Cardiac muscle cell (in vitro differentiated cells and primary cell): Measurements from ENCODE around the gene CHAC1. TPM values are rescaled to one million over a fixed set of nuclear protein-coding genes. Genes with fewer than 3 reads are reported as not detected.

Source experiments
- DNase-seq, 2 donors: peaks; one replicate each; pipeline versions ENCODE4 v3.0.0 to v3.0.0-alpha.2; 2010 to 2017; ENCODE audit warnings: low read depth in 1 of 2, low spot score in 1 of 2
- H3K27ac ChIP-seq: fragments of 200-600 bp; sonication (generic); 2 replicates; pipeline ENCODE4 v1.5.1; 2016
- H3K27me3 ChIP-seq: fragments of 200-600 bp; sonication (generic); 2 replicates; pipeline ENCODE4 v1.6.0; 2016; ENCODE audit warnings: control low read depth
- H3K36me3 ChIP-seq: fragments of 200-600 bp; sonication (generic); 2 replicates; pipeline ENCODE4 v1.5.1; 2016; ENCODE audit warnings: control low read depth
- H3K4me1 ChIP-seq: fragments of 200-600 bp; sonication (generic); 2 replicates; pipeline ENCODE4 v1.8.1; 2017; ENCODE audit warnings: low read depth, mild to moderate bottlenecking, mixed run types
- H3K4me3 ChIP-seq: fragments of 200-600 bp; sonication (generic); 2 replicates; pipeline ENCODE4 v1.5.1; 2016; ENCODE audit warnings: mild to moderate bottlenecking
- H3K9me3 ChIP-seq: fragments of 200-600 bp; sonication (generic); 2 replicates; pipeline ENCODE4 v1.5.1; 2017; ENCODE audit warnings: low read depth, mild to moderate bottlenecking, control low read depth
- CTCF ChIP-seq: IDR thresholded peaks from 2 replicates; pipeline ENCODE4 v1.5.1; 2012; ENCODE audit warnings: low read depth, mild to moderate bottlenecking, low read length
- polyA plus RNA-seq: library from polyadenylated mRNA; unstranded; fragments of >200 nt; fragmentation: Nextera tagmentation; extraction: Ambion mirVana; gene quantifications from 2 replicates; pipeline ENCODE4 v1.2.1, GENCODE V29; 2016
- total RNA-seq: library from RNA; depleted of rRNA; stranded (reverse); fragments of >200 nt; gene quantifications from 2 replicates; pipeline ENCODE4 v1.2.3, GENCODE V29; 2016

Gene CHAC1
- total and polyA plus RNA-seq, 2 experiments from 2014 or later, result 5.0 to 6.0 TPM

GRCh38 chr15:40984406-40984805 lies 31.1 kb downstream of the CHAC1 start:
- Histone ChIP-seq H3K4me3 (no peak overlapping the region), H3K36me3 (peaks cover 80% of the 10 kb centered on the region), H3K27me3 (no peaks in the 10 kb centered on the region), H3K27ac (no peak overlapping the region), H3K4me1 (no peaks in the 10 kb centered on the region), H3K9me3 (no peaks in the 10 kb centered on the region)
- no peak for DNase-seq
- no peak for TF ChIP-seq CTCF

- Histone ChIP-seq H3K27ac (no peak overlapping the region), H3K4me3 (no peak overlapping the region), H3K27me3 (no peaks in the 10 kb centered on the region), H3K9me3 (no peaks in the 10 kb centered on the region), H3K36me3 (peaks cover 75% of the 10 kb centered on the region), H3K4me1 (no peaks in the 10 kb centered on the region)
- peak in 1 of 2 donors; percentile 64 for DNase-seq
- no peak for TF ChIP-seq CTCF
Observed at GRCh38 chr15:40984964-40985363, 31.7 kb downstream of the CHAC1 start.

GRCh38 chr15:40985541-40986330 lies 32.5 kb downstream of the CHAC1 start:
- H3K27ac ChIP-seq, result no peak overlapping the region
- no peak for TF ChIP-seq CTCF
- no peak overlapping the region for H3K4me3 ChIP-seq
- H3K27me3 ChIP-seq, result no peaks in the 10 kb centered on the region
- no peaks in the 10 kb centered on the region for H3K9me3 ChIP-seq
- H3K4me1 ChIP-seq, result no peaks in the 10 kb centered on the region
- peak in 1 of 2 donors; percentile 29 for DNase-seq
- H3K36me3 ChIP-seq, result peaks cover 72% of the 10 kb centered on the region

- Histone ChIP-seq H3K36me3 (peaks cover 63% of the 10 kb centered on the region), H3K27me3 (no peaks in the 10 kb centered on the region), H3K9me3 (no peaks in the 10 kb centered on the region), H3K4me1 (no peaks in the 10 kb centered on the region), H3K27ac (no peak overlapping the region), H3K4me3 (no peak overlapping the region)
- DNase-seq, result no peak
- TF ChIP-seq CTCF, result no peak
Observed at GRCh38 chr15:40986820-40987219, 33.5 kb downstream of the CHAC1 start.

GRCh38 chr15:40988156-40988555 lies 34.9 kb downstream of the CHAC1 start:
- no peaks in the 10 kb centered on the region for H3K27me3 ChIP-seq
- no peak for DNase-seq
- no peak overlapping the region for H3K27ac ChIP-seq
- H3K4me3 ChIP-seq, result no peak overlapping the region
- TF ChIP-seq CTCF, result no peak
- no peaks in the 10 kb centered on the region for H3K9me3 ChIP-seq
- no peaks in the 10 kb centered on the region for H3K4me1 ChIP-seq
- peaks cover 49% of the 10 kb centered on the region for H3K36me3 ChIP-seq
